Hepatocyte (in vitro differentiated cells): ENCODE results near the gene RGS14. TPM values are rescaled to one million over a fixed set of nuclear protein-coding genes. Genes with fewer than 3 reads are reported as not detected.

Experiments
- DNase-seq: peaks from one replicate; pipeline ENCODE4 v3.0.0-alpha.2; 2016; ENCODE audit warnings: low spot score
- H2AFZ ChIP-seq: fragments of 200-600 bp; sonication (generic); 2 replicates; pipeline ENCODE4 v1.6.0; 2016; ENCODE audit warnings: antibody characterized with exemption, mild to moderate bottlenecking
- H3K27ac ChIP-seq: fragments of 200-600 bp; sonication (generic); 2 replicates; pipeline ENCODE4 v1.5.1; 2016; ENCODE audit warnings: mild to moderate bottlenecking
- H3K27me3 ChIP-seq: fragments of 200-600 bp; sonication (generic); 2 replicates; pipeline ENCODE4 v1.6.1; 2016
- H3K36me3 ChIP-seq: fragments of 200-600 bp; sonication (generic); replicated peaks from 2 replicates; pipeline ENCODE4 v1.5.1; 2016; ENCODE audit warnings: low read depth; ENCODE audit not compliant: insufficient read depth
- H3K4me1 ChIP-seq: fragments of 200-600 bp; sonication (generic); 2 replicates; pipeline ENCODE4 v1.5.1; 2016; ENCODE audit warnings: mild to moderate bottlenecking, moderate library complexity; ENCODE audit not compliant: insufficient read depth
- H3K4me2 ChIP-seq: fragments of 200-600 bp; sonication (generic); 2 replicates; pipeline ENCODE4 v1.6.0; 2016
- H3K4me3 ChIP-seq: fragments of 200-600 bp; sonication (generic); 2 replicates; pipeline ENCODE4 v1.5.1; 2016; ENCODE audit warnings: mild to moderate bottlenecking
- H3K79me2 ChIP-seq: fragments of 200-600 bp; sonication (generic); 2 replicates; pipeline ENCODE4 v1.6.0; 2017; ENCODE audit warnings: mild to moderate bottlenecking
- H3K9me2 ChIP-seq: fragments of 200-600 bp; sonication (generic); replicated peaks from 2 replicates; pipeline ENCODE4 v1.6.0; 2017; ENCODE audit warnings: mild to moderate bottlenecking; ENCODE audit not compliant: insufficient read depth
- H3K9me3 ChIP-seq: fragments of 200-600 bp; sonication (generic); 2 replicates; pipeline ENCODE4 v1.5.1; 2016; ENCODE audit warnings: low read depth, mild to moderate bottlenecking
- H4K20me1 ChIP-seq: fragments of 200-600 bp; sonication (generic); 2 replicates; pipeline ENCODE4 v1.6.0; 2016; ENCODE audit warnings: mild to moderate bottlenecking; ENCODE audit not compliant: insufficient read depth, poor library complexity, severe bottlenecking
- EZH2 ChIP-seq: fragments of 200-600 bp; sonication (generic); IDR thresholded peaks from 2 replicates; pipeline ENCODE4 v1.6.1; 2016; ENCODE audit warnings: antibody characterized with exemption, mild to moderate bottlenecking, borderline replicate concordance
- EZH2phosphoT487 ChIP-seq: fragments of 200-600 bp; sonication (generic); IDR thresholded peaks from one replicate; pipeline ENCODE4 v1.6.1; 2018; ENCODE audit warnings: antibody characterized with exemption, mild to moderate bottlenecking, low read depth, moderate library complexity; ENCODE audit not compliant: unreplicated experiment, severe bottlenecking
- WGBS: methylation state at CpG from one replicate; pipeline ENCODE4 v1.1.6; 2016; ENCODE audit warnings: low lambda C conversion rate; ENCODE audit errors: missing lambda C conversion rate; 5-methylcytosine and 5-hydroxymethylcytosine counted together
- polyA plus RNA-seq: library from polyadenylated mRNA; unstranded; fragments of >200 nt; fragmentation: Nextera tagmentation; extraction: Ambion mirVana; gene quantifications from 2 replicates; pipeline ENCODE4 v1.2.1, GENCODE V29; 2016
- total RNA-seq: library from RNA; depleted of rRNA; stranded (reverse); fragments of >200 nt; gene quantifications from 2 replicates; pipeline ENCODE4 v1.2.3, GENCODE V29; 2014
- TF ChIP-seq, protein P1 (sequence below): fragments of 200-600 bp; sonication (generic); IDR thresholded peaks from 2 replicates; pipeline ENCODE4 v1.5.1; 2016; ENCODE audit warnings: antibody characterized with exemption, mild to moderate bottlenecking; ENCODE audit not compliant: poor library complexity

RGS14 gene
- total and polyA plus RNA-seq, 2 experiments from 2014 or later: 36.5 to 37.0 TPM

DNA sequence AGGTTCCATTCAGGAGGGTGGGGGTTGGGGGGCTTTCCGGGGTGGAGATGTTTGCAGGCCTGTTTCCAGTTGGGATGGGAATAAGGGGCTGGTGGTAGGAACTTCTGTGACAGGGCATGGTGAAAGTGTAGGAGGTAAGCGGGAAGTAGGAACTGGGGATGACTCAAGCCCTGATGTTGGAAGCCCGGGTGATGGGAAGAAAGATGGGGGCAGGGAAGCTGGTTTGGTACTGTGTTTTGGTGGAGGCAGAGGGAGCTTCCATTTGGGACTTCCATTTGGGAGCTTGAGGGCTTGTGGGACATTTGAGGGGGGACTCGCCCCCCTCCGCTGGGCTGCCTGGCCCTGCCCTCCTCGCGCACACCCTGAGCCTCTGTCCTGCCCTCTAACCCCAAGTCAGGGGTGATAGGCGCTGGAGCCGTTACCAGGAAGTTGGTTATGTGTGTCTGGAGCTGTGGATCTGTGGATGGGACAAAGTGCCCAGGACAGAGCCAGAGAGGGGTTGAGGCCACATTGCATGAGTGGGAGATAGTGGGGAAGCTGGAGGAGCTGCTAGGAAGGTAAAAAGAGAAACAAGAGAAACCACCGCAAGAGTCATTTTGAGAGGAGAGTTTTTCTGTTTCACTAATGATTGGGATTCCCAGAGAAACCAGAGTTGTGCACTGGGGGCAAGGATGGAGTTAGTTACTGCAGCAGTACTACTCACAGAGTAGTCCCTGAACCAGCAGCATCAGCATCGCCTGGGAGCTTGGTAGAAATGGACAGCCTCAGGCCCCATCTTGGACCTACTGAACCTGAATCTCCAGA, 6.6 kb downstream of the RGS14 start:
- H3K4me3 ChIP-seq: no peak overlapping the region
- no peaks in the 10 kb centered on the region for H4K20me1 ChIP-seq
- H3K4me2 ChIP-seq: no peak overlapping the region
- no peak overlapping the region for H2AFZ ChIP-seq
- no peaks in the 10 kb centered on the region for H3K9me2 ChIP-seq
- no peak overlapping the region for H3K27ac ChIP-seq
- H3K9me3 ChIP-seq: no peaks in the 10 kb centered on the region
- DNase-seq: no peak
- no peaks in the 10 kb centered on the region for H3K27me3 ChIP-seq
- H3K79me2 ChIP-seq: no peaks in the 10 kb centered on the region
- H3K36me3 ChIP-seq: no peaks in the 10 kb centered on the region
- TF ChIP-seq, protein P1, sequence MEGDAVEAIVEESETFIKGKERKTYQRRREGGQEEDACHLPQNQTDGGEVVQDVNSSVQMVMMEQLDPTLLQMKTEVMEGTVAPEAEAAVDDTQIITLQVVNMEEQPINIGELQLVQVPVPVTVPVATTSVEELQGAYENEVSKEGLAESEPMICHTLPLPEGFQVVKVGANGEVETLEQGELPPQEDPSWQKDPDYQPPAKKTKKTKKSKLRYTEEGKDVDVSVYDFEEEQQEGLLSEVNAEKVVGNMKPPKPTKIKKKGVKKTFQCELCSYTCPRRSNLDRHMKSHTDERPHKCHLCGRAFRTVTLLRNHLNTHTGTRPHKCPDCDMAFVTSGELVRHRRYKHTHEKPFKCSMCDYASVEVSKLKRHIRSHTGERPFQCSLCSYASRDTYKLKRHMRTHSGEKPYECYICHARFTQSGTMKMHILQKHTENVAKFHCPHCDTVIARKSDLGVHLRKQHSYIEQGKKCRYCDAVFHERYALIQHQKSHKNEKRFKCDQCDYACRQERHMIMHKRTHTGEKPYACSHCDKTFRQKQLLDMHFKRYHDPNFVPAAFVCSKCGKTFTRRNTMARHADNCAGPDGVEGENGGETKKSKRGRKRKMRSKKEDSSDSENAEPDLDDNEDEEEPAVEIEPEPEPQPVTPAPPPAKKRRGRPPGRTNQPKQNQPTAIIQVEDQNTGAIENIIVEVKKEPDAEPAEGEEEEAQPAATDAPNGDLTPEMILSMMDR: no peak
- TF ChIP-seq EZH2 (no peak), EZH2phosphoT487 (no peak)
- peaks cover 29% of the 10 kb centered on the region for H3K4me1 ChIP-seq
- 95% methylated on average over 11 of the region's 11 CpGs for WGBS

DNA sequence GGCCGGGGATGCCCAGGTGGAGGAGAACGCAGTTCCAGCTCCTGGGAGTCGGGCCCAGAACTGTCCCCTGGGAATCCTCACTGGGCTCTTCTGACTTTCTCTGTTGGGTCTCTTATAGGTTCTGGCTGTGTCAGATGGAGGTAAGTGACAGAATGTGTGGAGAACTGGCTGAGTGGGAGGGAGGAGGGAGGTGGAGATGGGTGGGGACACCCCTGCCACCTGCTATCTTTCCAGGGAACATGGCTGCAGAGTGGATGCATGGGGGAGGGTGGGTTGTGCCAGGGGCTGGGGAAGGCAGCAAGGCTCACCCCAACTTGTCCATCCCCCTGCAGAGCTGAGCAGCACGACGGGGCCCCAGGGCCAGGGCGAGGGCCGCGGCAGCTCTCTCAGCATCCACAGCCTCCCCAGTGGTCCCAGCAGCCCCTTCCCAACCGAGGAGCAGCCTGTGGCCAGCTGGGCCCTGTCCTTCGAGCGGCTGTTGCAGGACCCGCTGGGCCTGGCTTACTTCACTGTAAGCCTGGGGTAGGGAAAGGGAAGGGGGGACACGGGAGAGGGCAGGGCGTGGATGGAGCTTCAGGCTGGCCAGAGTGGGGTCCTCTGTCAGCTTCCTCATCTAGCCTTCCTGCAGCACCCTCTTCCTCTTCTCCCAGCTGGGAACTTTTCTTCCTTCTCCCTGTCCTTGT, 8.3 kb downstream of the RGS14 start:
- Histone ChIP-seq H4K20me1 (no peaks in the 10 kb centered on the region), H3K4me3 (no peak overlapping the region), H3K79me2 (no peaks in the 10 kb centered on the region), H3K9me2 (no peaks in the 10 kb centered on the region), H3K4me2 (peak overlapping the region; percentile 92), H3K9me3 (no peaks in the 10 kb centered on the region), H3K27ac (peak overlapping the region; percentile 99), H2AFZ (peak overlapping the region; percentile 91), H3K36me3 (no peaks in the 10 kb centered on the region), H3K4me1 (peaks cover 29% of the 10 kb centered on the region), H3K27me3 (no peaks in the 10 kb centered on the region)
- TF ChIP-seq EZH2phosphoT487 (no peak), EZH2 (no peak)
- TF ChIP-seq, protein P1: no peak
- whole genome bisulfite sequencing: 70% methylated on average over 14 of the region's 14 CpGs
- no peak for DNase-seq

DNA sequence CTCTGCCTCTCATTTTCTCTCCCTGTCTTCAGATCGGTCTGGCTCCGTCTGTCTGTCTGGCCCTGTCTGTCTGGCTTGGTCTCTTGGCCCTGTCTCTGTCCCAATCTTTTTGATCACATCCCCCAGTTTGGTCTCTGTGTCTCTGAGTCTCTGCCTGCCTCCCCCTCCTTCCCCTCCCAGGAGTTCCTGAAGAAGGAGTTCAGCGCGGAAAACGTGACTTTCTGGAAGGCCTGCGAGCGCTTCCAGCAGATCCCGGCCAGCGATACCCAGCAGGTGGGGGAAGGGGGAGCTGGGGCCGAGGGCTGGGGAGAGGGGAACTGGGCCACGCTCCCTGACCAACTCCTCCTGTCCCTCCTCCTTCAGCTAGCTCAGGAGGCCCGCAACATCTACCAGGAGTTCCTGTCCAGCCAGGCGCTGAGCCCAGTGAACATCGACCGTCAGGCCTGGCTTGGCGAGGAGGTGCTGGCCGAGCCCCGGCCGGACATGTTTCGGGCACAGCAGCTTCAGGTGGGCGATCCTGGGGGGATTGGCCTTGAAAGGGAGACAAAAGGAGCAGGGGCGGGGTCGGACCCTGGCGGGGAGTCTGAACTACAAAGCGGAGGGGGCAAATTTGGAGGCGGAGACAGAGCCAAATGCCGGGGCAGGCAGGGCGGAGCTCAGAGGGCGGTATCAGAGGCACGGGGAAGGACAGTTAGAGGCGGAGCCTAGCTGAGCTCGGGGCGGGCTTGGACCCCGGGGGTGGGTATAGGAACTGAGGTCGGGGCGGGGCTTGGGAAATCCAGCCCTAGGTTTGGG, 9.0 kb downstream of the RGS14 start:
- Histone ChIP-seq H3K9me3 (no peaks in the 10 kb centered on the region), H3K36me3 (no peaks in the 10 kb centered on the region), H3K79me2 (peaks cover 5% of the 10 kb centered on the region), H3K9me2 (no peaks in the 10 kb centered on the region), H3K4me3 (peak overlapping the region; percentile 31), H4K20me1 (no peaks in the 10 kb centered on the region), H3K27ac (peak overlapping the region; percentile 99), H3K4me2 (peak overlapping the region; percentile 92), H2AFZ (peak overlapping the region; percentile 91), H3K27me3 (no peaks in the 10 kb centered on the region), H3K4me1 (peaks cover 29% of the 10 kb centered on the region)
- peak; percentile 97 for DNase-seq
- TF ChIP-seq, protein P1: no peak
- no peak for TF ChIP-seq EZH2
- TF ChIP-seq EZH2phosphoT487: no peak
- WGBS: 6% methylated on average over 27 of the region's 36 CpGs
